ENCODE measurements around the gene CGB8. TPM values are rescaled to one million over a fixed set of nuclear protein-coding genes. Genes with fewer than 3 reads are reported as not detected.

Gene CGB8
- total RNA-seq, 1 donor from 2014 or later: 1.2 TPM

DNA sequence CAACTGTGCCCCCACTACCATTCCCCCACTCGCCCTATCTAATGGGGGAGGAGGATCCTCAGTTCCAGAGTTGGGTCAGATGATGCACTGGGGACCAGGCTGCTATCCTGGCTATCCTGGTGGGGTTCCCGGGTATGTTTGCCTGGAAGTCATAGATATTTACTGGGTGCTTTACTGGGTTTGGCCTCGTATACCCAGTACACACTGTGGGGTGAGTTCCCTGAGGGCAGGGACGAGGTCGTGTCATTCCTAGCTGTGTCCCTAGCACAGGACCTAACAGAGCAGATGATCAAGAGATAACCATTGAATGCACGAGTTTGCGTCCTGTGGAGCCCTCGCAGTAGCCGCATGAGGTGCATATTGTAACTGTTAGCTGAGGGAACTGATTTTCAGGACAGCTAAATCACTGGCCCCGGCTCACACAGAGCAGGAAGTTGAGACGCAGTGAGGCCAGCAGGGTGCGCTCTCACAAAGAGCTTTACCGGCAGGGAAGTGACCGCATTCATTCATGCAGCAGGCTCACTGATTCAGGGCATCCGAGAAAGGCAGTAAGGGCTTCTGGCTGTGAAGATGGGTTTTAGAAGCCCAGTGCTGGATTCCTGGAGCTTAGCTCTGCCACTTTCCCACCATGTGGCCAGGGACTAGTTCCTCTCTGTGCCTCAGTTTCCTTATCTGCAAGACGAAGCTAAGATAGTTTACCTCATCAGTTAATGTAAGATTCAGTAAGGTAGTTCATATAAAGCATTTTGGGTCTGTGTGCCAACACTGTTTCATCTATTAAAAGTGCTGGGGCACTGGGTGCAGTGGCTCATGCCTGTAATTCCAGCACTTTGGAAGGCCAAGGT lies 49.2 kb downstream of the CGB8 start:
- no peak for DNase-seq (ENCODE audit: low read depth)
- TF ChIP-seq, protein P1, sequence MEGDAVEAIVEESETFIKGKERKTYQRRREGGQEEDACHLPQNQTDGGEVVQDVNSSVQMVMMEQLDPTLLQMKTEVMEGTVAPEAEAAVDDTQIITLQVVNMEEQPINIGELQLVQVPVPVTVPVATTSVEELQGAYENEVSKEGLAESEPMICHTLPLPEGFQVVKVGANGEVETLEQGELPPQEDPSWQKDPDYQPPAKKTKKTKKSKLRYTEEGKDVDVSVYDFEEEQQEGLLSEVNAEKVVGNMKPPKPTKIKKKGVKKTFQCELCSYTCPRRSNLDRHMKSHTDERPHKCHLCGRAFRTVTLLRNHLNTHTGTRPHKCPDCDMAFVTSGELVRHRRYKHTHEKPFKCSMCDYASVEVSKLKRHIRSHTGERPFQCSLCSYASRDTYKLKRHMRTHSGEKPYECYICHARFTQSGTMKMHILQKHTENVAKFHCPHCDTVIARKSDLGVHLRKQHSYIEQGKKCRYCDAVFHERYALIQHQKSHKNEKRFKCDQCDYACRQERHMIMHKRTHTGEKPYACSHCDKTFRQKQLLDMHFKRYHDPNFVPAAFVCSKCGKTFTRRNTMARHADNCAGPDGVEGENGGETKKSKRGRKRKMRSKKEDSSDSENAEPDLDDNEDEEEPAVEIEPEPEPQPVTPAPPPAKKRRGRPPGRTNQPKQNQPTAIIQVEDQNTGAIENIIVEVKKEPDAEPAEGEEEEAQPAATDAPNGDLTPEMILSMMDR (conservative IDR thresholded peaks at IDR 0.05; ENCODE audit: low read depth, low read length): peak; percentile 80
- no peak overlapping the region for H3K4me3 ChIP-seq (ENCODE audit: low read depth, low read length)

GRCh38 chr19:48997972-48998371 lies 50.9 kb downstream of the CGB8 start:
- no peak for DNase-seq (ENCODE audit: low read depth)
- TF ChIP-seq, protein P1 (conservative IDR thresholded peaks at IDR 0.05; ENCODE audit: low read depth, low read length): peak; percentile 73
- H3K4me3 ChIP-seq (ENCODE audit: low read depth, low read length): no peak overlapping the region

Other genes starting within 250 kb of the CGB8 start
- gene BCAT2, start 238.1 kb downstream of the CGB8 start, total RNA-seq: 45.5 and 60.7 TPM in 2 replicates
- gene HSD17B14, start 212.6 kb downstream of the CGB8 start, total RNA-seq: 2.2 and 2.8 TPM in 2 replicates
- gene PLEKHA4, start 180.5 kb downstream of the CGB8 start, total RNA-seq: 1.8 and 5.0 TPM in 2 replicates
- 23.9 and 32.2 TPM in 2 replicates for gene PPP1R15A, start 176.7 kb downstream of the CGB8 start, total RNA-seq
- gene TULP2, start 150.4 kb downstream of the CGB8 start, total RNA-seq: not detected in 2 replicates
- gene NUCB1, start 148.8 kb downstream of the CGB8 start, total RNA-seq: 142 and 250 TPM in 2 replicates
- 0.07 and 0.35 TPM in 2 replicates for gene DHDH, start 115.4 kb downstream of the CGB8 start, total RNA-seq
- gene BAX, start 94.2 kb downstream of the CGB8 start, total RNA-seq: 173 and 179 TPM in 2 replicates
- gene FTL, start 83.8 kb downstream of the CGB8 start, total RNA-seq: 1,293 and 2,420 TPM in 2 replicates
- 42.2 and 42.4 TPM in 2 replicates for gene GYS1, start 55.8 kb downstream of the CGB8 start, total RNA-seq
- 212 and 389 TPM in 2 replicates for gene RUVBL2, start 55.2 kb downstream of the CGB8 start, total RNA-seq
- gene LHB, start 32.0 kb downstream of the CGB8 start, total RNA-seq: 3.6 TPM in 1 of 2 replicates, not detected in the other
- not detected in 2 replicates for gene CGB3, start 24.8 kb downstream of the CGB8 start, total RNA-seq
- gene CGB2, start 17.2 kb downstream of the CGB8 start, total RNA-seq: not detected in 2 replicates
- not detected in 2 replicates for gene CGB1, start 12.2 kb downstream of the CGB8 start, total RNA-seq
- not detected in 2 replicates for gene CGB5, start 5.3 kb downstream of the CGB8 start, total RNA-seq
- gene CGB7, start 8.6 kb upstream of the CGB8 start, total RNA-seq: 0.36 and 1.8 TPM in 2 replicates
- 0.22 and 1.3 TPM in 2 replicates for gene NTF4, start 15.7 kb upstream of the CGB8 start, total RNA-seq
- gene KCNA7, start 23.6 kb upstream of the CGB8 start, total RNA-seq: not detected in 2 replicates
- gene SNRNP70, start 36.3 kb upstream of the CGB8 start, total RNA-seq: 165 and 257 TPM in 2 replicates
- 2.2 and 3.7 TPM in 2 replicates for gene LIN7B, start 65.3 kb upstream of the CGB8 start, total RNA-seq
- 2.7 and 10.3 TPM in 2 replicates for gene C19orf73, start 70.0 kb upstream of the CGB8 start, total RNA-seq
- 1.7 and 3.3 TPM in 2 replicates for gene PPFIA3, start 70.4 kb upstream of the CGB8 start, total RNA-seq
- not detected in 2 replicates for gene HRC, start 106.3 kb upstream of the CGB8 start, total RNA-seq
- gene TRPM4, start 108.7 kb upstream of the CGB8 start, total RNA-seq: 11.6 and 13.3 TPM in 2 replicates

All from epithelial cell of proximal tubule (primary cell).